ENCODE results near the gene DNAJC21. TPM values are rescaled to one million over a fixed set of nuclear protein-coding genes. Genes with fewer than 3 reads are reported as not detected.

DNAJC21 gene
- total RNA-seq: 30.5 TPM

GRCh38 chr5:34929134-34929719 is at the start of gene DNAJC21:
DNAJC21 (plus strand) TSS chr5:34929559; CDS start chr5:34929820, 261 bp downstream.
- peak; percentile 92 to 99 for DNase-seq (ENCODE audit: low spot score in 2 of 2)
- Histone ChIP-seq H3K36me3 (peaks cover 17 to 20% of the 10 kb centered on the region in 2 donors), H3K4me1 (peaks cover 0 to 15% of the 10 kb centered on the region in 2 donors), H3K4me3 (peak within 1 kb of the TSS; percentile 64 to 72), H3K27ac (peak within 1 kb of the TSS; percentile 87 to 98), H3K27me3 (no peaks in the 10 kb centered on the region), H3K9me3 (no peaks in the 10 kb centered on the region)
- intact Hi-C loops (cut with DNase I): loop anchor here (1.0 to 5.0 kb wide), 3 partner anchors 14 to 1948 kb away; partner anchors contain the start of genes BRIX1, NIPBL, RAD1 and TARS1
- TF ChIP-seq, protein P1, sequence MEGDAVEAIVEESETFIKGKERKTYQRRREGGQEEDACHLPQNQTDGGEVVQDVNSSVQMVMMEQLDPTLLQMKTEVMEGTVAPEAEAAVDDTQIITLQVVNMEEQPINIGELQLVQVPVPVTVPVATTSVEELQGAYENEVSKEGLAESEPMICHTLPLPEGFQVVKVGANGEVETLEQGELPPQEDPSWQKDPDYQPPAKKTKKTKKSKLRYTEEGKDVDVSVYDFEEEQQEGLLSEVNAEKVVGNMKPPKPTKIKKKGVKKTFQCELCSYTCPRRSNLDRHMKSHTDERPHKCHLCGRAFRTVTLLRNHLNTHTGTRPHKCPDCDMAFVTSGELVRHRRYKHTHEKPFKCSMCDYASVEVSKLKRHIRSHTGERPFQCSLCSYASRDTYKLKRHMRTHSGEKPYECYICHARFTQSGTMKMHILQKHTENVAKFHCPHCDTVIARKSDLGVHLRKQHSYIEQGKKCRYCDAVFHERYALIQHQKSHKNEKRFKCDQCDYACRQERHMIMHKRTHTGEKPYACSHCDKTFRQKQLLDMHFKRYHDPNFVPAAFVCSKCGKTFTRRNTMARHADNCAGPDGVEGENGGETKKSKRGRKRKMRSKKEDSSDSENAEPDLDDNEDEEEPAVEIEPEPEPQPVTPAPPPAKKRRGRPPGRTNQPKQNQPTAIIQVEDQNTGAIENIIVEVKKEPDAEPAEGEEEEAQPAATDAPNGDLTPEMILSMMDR (IDR thresholded peaks at IDR 0.05): no peak

DNA sequence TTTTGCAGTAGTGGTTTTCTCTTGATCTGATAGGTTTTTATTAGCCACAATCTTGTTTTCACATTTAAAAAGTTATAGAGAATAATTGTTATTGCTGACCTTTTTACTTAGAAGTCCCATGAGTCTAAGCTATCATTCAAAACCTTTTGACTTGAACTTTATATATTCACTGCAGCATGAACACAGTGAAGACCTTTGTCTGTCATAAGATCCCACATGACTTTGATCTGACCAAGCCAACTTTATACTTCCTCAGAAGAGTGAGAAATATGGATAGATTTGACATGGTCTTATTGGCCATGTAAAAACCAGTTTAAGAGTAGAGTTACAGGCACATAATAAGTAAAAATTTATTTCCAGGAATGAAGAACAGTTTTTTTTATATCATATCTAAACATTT is 48.1 kb upstream of the DNAJC21 start:
- Histone ChIP-seq H3K27ac (no peak overlapping the region), H3K4me1 (no peaks in the 10 kb centered on the region), H3K4me3 (no peak overlapping the region), H3K27me3 (no peaks in the 10 kb centered on the region), H3K36me3 (no peaks in the 10 kb centered on the region), H3K9me3 (peaks cover 0 to 10% of the 10 kb centered on the region in 2 donors)
- intact Hi-C loops (cut with DNase I): no loop called here
- TF ChIP-seq, protein P1 (IDR thresholded peaks at IDR 0.05): no peak
- no peak for DNase-seq (ENCODE audit: low spot score in 2 of 2)

- Histone ChIP-seq H3K27me3 (no peaks in the 10 kb centered on the region), H3K4me3 (no peak overlapping the region), H3K36me3 (no peaks in the 10 kb centered on the region), H3K4me1 (no peaks in the 10 kb centered on the region), H3K27ac (no peak overlapping the region), H3K9me3 (no peaks in the 10 kb centered on the region)
- TF ChIP-seq, protein P1 (IDR thresholded peaks at IDR 0.05): no peak
- DNase-seq (ENCODE audit: low spot score in 2 of 2): no peak
- intact Hi-C loops (cut with DNase I): no loop called here
Observed at GRCh38 chr5:34886392-34887119, 42.8 kb upstream of the DNAJC21 start.

- Histone ChIP-seq H3K27me3 (no peaks in the 10 kb centered on the region), H3K4me3 (no peak overlapping the region), H3K4me1 (no peaks in the 10 kb centered on the region), H3K9me3 (no peaks in the 10 kb centered on the region), H3K36me3 (no peaks in the 10 kb centered on the region), H3K27ac (no peak overlapping the region)
- no peak for DNase-seq (ENCODE audit: low spot score in 2 of 2)
- TF ChIP-seq, protein P1 (IDR thresholded peaks at IDR 0.05): no peak
- intact Hi-C loops (cut with DNase I): no loop called here
Observed at GRCh38 chr5:34889394-34889793, 40.0 kb upstream of the DNAJC21 start.

DNA sequence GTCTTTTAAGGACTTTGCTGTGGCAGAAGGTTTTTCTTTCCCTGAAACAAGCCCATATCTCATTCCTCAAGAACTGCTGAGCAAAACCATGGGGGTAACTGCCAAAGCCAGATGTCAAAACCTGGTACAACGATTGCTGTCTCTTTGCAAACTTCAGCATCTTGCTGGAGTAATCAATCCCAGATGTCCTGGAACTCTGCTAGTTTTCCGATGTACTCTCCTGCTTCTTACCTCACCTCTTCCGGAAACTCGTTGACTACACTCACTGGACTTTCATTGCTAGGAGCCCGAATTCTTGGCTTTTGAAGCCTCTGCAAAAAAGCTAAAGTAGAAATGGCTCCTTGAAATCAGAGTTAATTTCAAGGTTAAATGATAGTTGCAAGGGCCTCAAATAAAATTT is 37.4 kb upstream of the DNAJC21 start:
- Histone ChIP-seq H3K9me3 (no peaks in the 10 kb centered on the region), H3K4me1 (no peaks in the 10 kb centered on the region), H3K27ac (peak overlapping the region in 1 of 2 donors; percentile 32), H3K4me3 (no peak overlapping the region), H3K27me3 (no peaks in the 10 kb centered on the region), H3K36me3 (no peaks in the 10 kb centered on the region)
- DNase-seq (ENCODE audit: low spot score in 2 of 2): no peak
- TF ChIP-seq, protein P1 (IDR thresholded peaks at IDR 0.05): no peak
- intact Hi-C loops (cut with DNase I): no loop called here

All from ascending aorta (tissue), 2 donors.